Gastroesophageal sphincter (tissue), 4 donors: ENCODE data around the gene BAG3. TPM values are rescaled to one million over a fixed set of nuclear protein-coding genes. Genes with fewer than 3 reads are reported as not detected.

ENCODE experiments used
- ATAC-seq: fragments of 150-250 bp; one replicate; pipeline ENCODE4 v1.9.1; 2016; ENCODE audit warnings: mild to moderate bottlenecking, moderate library complexity
- H3K27ac ChIP-seq, 4 donors: fragments of 200-600 bp; sonication (generic) in 3 of 4; 1 replicate in 3 of 4; 2 replicates in 1 of 4; pipeline ENCODE4 v1.5.1; 2016 to 2019
- H3K27me3 ChIP-seq: fragments of 200-600 bp; sonication (generic); one replicate; pipeline ENCODE4 v1.5.1; 2019
- H3K36me3 ChIP-seq, 2 donors: fragments of 200-600 bp; sonication (generic); one replicate each; pipeline ENCODE4 v1.5.1; 2019; ENCODE audit warnings: control low read depth in 1 of 2
- H3K4me1 ChIP-seq, 3 donors: fragments of 200-600 bp; sonication (generic); 1 replicate in 2 of 3; 2 replicates in 1 of 3; pipeline ENCODE4 v1.5.1; 2016 to 2019; ENCODE audit warnings: control low read depth in 2 of 3
- H3K4me3 ChIP-seq, 2 donors: fragments of 200-600 bp; sonication (generic); one replicate each; pipeline ENCODE4 v1.5.1; 2019; ENCODE audit warnings: mild to moderate bottlenecking in 1 of 2, moderate library complexity in 1 of 2
- H3K9me3 ChIP-seq, 3 donors: fragments of 200-600 bp; sonication (generic); one replicate each; pipeline ENCODE4 v1.5.1; 2017 to 2019; ENCODE audit warnings: control low read depth in 2 of 3
- EP300 ChIP-seq: sonication (generic); formaldehyde crosslinking; IDR thresholded peaks from one replicate; pipeline ENCODE4 v1.6.1; 2017; ENCODE audit warnings: antibody characterized with exemption, mild to moderate bottlenecking
- POLR2A ChIP-seq, 2 donors: fragments of 450-650 bp; IDR thresholded peaks; one replicate each; pipeline ENCODE4 v1.6.1; 2017; ENCODE audit warnings: antibody characterized with exemption in 2 of 2, mild to moderate bottlenecking in 2 of 2, moderate library complexity in 1 of 2
- POLR2AphosphoS5 ChIP-seq: sonication (generic); formaldehyde crosslinking; IDR thresholded peaks from one replicate; pipeline ENCODE4 v1.6.1; 2017; ENCODE audit warnings: antibody characterized with exemption
- WGBS, 2 donors: methylation state at CpG; one replicate each; pipeline ENCODE4 v1.1.5; 2018; ENCODE audit warnings: low coverage in 1 of 2; 5-methylcytosine and 5-hydroxymethylcytosine counted together
- total RNA-seq, 4 donors: library from RNA; depleted of rRNA; stranded (reverse); fragments of >200 nt; gene quantifications; one replicate each; pipeline ENCODE4 v1.1.0, GENCODE V29; 2016
- TF ChIP-seq, protein P1 (sequence below), 4 experiments: fragments of 200-600 bp in 2 of 4; fragments of 450-650 bp in 2 of 4; sonication (generic) in 1 of 4; IDR thresholded peaks; one replicate each; pipeline ENCODE4 v1.5.1; 2017 to 2019; ENCODE audit warnings: antibody characterized with exemption in 4 of 4, mild to moderate bottlenecking in 2 of 4, moderate library complexity in 2 of 4

BAG3 gene
- total RNA-seq, 4 donors from 2014 or later, result 31.2 to 80.4 (median 61.4) TPM

DNA sequence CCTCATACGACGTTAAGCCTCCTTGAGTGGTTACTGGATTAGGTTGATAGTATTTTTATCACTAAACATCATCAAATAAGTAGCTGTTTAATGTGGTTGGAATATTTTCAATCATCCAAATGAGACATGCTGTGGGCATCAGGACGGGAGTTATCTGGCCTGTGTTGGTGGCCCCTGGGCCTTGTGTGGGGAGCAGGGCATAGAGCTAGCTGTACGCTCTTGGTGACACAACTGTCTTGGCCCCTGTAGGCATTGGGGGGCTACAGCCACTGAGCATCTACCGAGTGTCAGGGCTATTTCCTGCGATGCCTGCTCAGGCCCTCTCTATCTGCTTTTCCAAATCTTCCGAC lies 28.3 kb downstream of the BAG3 start:
- 70 to 84% methylated on average over 4 to 7 of the region's 7 CpGs for WGBS, 2 donors
- Histone ChIP-seq H3K36me3 (peaks cover 0 to 39% of the 10 kb centered on the region in 2 donors), H3K4me1 (peaks cover 0 to 44% (median 21%) of the 10 kb centered on the region in 3 donors), H3K27me3 (no peaks in the 10 kb centered on the region), H3K27ac (peak overlapping the region in 3 of 4 donors; percentile 77 to 81 (median 78)), H3K9me3 (no peaks in the 10 kb centered on the region), H3K4me3 (no peak overlapping the region)
- no peak for TF ChIP-seq POLR2A (IDR thresholded peaks at IDR 0.05)
- TF ChIP-seq, protein P1, sequence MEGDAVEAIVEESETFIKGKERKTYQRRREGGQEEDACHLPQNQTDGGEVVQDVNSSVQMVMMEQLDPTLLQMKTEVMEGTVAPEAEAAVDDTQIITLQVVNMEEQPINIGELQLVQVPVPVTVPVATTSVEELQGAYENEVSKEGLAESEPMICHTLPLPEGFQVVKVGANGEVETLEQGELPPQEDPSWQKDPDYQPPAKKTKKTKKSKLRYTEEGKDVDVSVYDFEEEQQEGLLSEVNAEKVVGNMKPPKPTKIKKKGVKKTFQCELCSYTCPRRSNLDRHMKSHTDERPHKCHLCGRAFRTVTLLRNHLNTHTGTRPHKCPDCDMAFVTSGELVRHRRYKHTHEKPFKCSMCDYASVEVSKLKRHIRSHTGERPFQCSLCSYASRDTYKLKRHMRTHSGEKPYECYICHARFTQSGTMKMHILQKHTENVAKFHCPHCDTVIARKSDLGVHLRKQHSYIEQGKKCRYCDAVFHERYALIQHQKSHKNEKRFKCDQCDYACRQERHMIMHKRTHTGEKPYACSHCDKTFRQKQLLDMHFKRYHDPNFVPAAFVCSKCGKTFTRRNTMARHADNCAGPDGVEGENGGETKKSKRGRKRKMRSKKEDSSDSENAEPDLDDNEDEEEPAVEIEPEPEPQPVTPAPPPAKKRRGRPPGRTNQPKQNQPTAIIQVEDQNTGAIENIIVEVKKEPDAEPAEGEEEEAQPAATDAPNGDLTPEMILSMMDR (IDR thresholded peaks at IDR 0.05), result no peak
- TF ChIP-seq POLR2AphosphoS5, result no peak
- TF ChIP-seq EP300, result no peak
- ATAC-seq, result no peak

DNA sequence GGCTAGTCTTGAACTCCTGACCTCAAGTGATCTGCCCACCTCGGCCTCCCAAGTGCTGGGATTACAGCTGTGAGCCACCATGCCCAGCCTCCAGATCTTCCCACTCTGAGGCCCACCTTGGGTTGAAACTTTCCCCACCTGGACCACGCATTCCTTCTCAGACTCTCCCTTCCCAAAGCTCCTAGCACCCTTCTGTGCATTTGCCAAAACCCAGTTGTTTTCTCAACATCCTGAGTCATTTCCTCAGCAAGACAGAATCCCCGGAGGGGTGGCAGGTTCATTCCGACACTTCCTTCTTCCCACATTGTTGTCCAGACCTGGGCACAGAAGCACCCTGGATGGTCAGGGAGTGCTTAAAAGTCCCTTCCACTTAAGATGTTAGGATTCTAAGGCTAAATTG lies 28.9 kb downstream of the BAG3 start:
- ATAC-seq, result no peak
- Histone ChIP-seq H3K27ac (peak overlapping the region; percentile 10 to 81 (median 78)), H3K4me1 (peaks cover 0 to 44% (median 21%) of the 10 kb centered on the region in 3 donors), H3K9me3 (no peaks in the 10 kb centered on the region), H3K4me3 (no peak overlapping the region), H3K27me3 (no peaks in the 10 kb centered on the region), H3K36me3 (peaks cover 0 to 33% of the 10 kb centered on the region in 2 donors)
- no peak for TF ChIP-seq POLR2A (IDR thresholded peaks at IDR 0.05)
- TF ChIP-seq EP300, result no peak
- TF ChIP-seq POLR2AphosphoS5, result peak; percentile 20
- TF ChIP-seq, protein P1 (IDR thresholded peaks at IDR 0.05), result no peak
- WGBS, 2 donors, result 20 to 40% methylated on average over 1 to 4 of the region's 4 CpGs

DNA sequence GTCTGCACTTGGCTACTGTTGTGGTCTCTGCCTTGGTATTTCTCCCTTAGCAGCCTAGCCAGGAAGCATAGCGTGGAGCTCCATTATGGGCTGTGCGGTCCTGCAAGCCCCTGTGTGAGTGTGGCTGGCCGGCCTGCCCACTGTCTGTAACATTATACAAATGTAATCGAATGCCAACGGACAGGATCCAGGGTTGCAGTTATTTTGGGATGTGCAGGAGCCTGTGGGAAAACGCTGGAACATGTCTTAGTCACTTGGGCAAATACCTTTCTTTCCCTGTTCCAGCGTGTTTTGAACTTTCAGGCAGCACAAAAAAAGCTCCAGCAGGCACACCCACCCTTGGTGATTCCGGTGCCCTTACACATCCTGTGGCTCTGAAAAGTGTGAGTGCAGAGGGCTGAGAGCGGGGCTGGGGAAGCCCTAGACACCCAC lies 29.5 kb downstream of the BAG3 start:
- WGBS, 2 donors, result 36 to 53% methylated on average over 5 of the region's 9 CpGs
- no peak overlapping the region for H3K4me3 ChIP-seq
- H3K4me1 ChIP-seq, result peaks cover 0 to 44% (median 21%) of the 10 kb centered on the region in 3 donors
- no peaks in the 10 kb centered on the region for H3K27me3 ChIP-seq
- peak overlapping the region; percentile 10 to 81 (median 78) for H3K27ac ChIP-seq
- peaks cover 0 to 28% of the 10 kb centered on the region in 2 donors for H3K36me3 ChIP-seq
- H3K9me3 ChIP-seq, result no peaks in the 10 kb centered on the region
- peak; percentile 58 for ATAC-seq
- TF ChIP-seq POLR2AphosphoS5, result peak; percentile 74
- TF ChIP-seq EP300, result no peak
- TF ChIP-seq, protein P1 (IDR thresholded peaks at IDR 0.05), result no peak
- no peak for TF ChIP-seq POLR2A (IDR thresholded peaks at IDR 0.05)

DNA sequence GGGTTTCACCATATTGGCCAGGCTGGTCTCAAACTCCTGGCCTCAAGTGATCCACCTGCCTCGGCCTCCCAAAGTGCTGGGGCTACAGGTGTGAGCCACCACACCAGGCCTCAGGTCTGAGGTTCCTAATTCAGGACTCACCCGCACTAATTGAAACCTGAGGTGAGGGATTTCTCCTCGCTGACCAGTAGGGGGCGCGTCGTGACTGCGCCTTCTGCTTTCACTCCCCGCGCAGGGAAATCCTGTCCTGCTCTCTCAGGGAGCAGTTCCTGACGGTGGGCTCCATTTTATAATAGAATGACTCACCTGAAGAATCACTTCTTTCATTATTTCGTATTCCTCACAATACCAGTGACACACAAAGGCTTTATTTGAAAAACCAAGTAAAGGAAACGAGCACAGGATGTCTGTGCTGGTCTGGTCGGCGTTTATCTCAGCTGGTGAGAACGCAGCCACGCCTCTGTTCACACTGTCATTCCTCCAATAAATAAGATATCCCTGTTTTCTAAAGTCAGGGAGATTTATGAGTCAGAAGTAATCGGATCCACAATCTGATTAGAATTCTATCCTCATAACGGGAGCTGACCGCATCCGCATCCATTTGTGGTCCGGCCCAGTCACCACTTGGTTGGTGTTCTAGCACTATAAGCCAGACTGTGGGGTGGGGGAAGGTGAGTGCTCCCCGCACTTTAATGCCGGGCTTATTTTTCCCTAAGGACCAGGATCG lies 35.4 kb downstream of the BAG3 start:
- 29 to 46% methylated on average over 12 to 20 of the region's 24 CpGs for WGBS, 2 donors

More for the DNA sequence above, 35.4 kb downstream of the BAG3 start:
- TF ChIP-seq, protein P1 (IDR thresholded peaks at IDR 0.05), result peak in 3 of 4 experiments; percentile 90 to 93 (median 92)
- TF ChIP-seq POLR2AphosphoS5, result peak; percentile 23
- TF ChIP-seq POLR2A (IDR thresholded peaks at IDR 0.05), result no peak
- Histone ChIP-seq H3K4me1 (peaks cover 0 to 25% (median 0%) of the 10 kb centered on the region in 3 donors), H3K27me3 (no peaks in the 10 kb centered on the region), H3K9me3 (no peaks in the 10 kb centered on the region), H3K4me3 (peak overlapping the region in 1 of 2 donors; percentile 21), H3K27ac (peak overlapping the region in 3 of 4 donors; percentile 41 to 45 (median 44)), H3K36me3 (no peaks in the 10 kb centered on the region)
- peak; percentile 92 for ATAC-seq
